GM03348 (cell line): Measurements from ENCODE around the gene MYLK2.
A peak's percentile ranks its signal among the peaks of the same experiment; 100 is the strongest.

Experiments used
- DNase-seq: peaks from one replicate; pipeline ENCODE4 v3.0.0; 2012; ENCODE audit warnings: low spot score

The MYLK2 gene

DNA sequence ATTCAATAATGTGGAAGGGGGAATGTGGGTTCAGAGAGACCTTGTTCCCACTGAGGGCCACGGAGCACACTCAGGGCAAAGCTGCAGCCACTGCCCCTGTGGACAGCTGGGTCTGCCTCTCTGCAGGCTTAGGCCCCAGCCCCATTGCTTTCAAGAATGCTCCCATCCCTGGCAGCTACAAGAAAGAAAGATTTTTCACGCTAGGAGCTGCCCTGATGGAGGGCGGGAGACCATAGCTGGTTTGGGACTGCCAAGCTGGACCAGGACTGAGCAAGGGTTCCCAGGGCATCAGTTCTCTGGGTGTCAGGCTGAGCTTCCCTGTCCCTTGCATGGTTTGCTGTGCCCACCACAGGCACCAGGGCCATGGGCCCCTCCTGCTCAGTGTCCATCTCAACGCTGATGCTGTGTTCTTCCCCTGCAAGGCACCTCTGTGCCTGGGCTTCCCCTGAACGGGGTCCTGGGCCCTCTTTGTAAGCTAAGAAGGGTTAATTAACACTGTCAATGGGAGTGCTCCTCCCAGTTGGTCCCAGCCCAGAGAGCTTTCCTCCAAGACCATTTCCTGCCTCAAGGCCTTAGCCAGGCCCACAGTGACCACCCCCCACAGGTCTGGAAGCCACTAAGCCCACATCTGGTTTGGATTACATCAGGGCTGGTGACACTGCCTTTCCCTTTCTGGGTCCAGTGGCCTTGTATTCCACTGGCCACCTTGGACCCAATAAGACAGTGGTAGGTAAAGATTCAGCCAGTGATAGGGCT lies 17.9 kb downstream of the MYLK2 start:
- no peak for DNase-seq

DNA sequence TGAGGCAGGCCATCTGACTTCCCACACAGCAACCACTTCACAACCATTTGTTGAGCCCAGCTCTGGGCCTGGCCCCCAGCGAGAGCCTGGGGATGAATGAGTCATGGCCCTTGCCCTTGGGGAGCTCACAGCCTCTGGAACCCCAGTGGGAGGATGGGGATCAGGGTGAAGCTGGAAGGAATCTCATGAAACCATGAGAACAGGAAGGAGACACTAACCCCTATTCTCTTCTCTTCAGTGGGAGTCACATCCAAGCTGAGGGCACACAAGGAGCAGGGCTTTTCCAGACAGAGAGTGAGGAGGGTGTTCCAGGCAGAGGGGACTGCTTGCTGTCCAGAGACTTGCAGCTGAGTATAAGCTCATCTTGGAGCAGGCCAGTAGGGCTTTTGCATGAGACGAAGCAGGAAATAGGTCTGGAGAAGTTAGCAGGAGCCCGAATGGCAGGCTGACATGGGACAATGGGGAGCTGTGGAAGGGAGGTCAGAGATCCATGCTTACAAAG lies 18.8 kb downstream of the MYLK2 start:
- DNase-seq: peak; percentile 64

DNA sequence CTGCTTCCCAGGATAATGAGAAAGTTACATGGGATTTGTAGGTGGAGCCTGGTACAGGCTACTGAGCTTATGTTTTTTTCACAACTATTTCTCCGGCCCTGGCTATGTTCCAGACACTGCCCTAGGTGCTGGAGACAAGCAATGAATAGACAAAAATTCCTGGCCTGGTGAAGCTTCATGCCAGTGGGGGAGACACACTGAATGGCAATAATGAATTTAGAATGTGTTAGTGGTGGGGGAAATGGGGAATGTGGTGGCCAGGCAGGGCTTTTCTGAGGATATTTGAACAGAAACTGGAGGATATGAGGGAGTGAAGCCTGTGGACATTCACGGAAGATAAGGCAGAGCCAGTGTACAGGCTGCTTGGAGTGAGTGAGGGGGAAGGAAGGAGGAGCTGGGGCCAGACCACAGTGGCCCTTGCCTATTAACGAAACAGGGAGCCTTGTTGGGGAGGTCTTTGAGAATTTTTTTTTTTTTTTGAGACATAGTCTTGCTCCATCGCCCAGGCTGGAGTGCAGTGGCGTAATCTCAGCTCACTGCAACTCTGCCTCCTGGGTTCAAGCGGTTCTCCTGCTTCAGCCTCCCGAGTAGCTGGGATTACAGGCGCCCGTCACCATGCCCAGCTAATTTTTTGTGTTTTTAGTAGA lies 19.6 kb downstream of the MYLK2 start:
- DNase-seq: no peak

DNA sequence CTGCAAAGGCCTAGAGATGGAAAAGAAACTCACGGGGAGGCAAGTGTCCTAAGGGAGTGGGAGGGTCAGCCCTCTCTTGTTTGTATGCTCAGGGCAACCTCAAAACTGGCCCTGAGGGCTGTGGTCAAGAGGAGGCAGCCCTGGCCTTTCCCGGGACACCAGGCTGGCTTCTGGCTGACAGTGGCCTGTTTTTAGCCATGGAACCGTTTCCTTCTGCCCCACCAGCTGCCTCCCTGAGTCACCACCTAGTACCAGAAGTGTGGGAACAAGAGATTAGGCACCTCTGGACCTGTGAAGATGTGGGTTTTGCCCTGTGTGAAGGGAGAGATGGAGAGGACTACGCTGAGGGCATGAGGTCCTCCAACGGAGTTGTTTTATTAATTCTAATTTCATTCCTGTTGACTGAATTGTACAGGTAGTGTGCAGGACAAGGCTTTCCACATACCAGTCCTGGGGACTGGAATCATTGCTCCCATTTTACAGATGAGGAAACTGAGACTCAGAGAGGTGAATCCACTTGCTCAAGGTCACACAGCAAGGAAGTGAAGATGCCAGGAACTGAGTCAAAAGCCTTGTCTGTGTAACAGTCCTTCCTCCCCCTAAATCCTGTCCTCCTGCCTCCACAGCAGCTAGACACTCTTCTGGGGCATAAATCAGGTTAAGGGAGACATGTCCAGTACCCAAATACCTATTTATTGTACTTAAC lies 20.8 kb downstream of the MYLK2 start:
- DNase-seq: no peak

DNA sequence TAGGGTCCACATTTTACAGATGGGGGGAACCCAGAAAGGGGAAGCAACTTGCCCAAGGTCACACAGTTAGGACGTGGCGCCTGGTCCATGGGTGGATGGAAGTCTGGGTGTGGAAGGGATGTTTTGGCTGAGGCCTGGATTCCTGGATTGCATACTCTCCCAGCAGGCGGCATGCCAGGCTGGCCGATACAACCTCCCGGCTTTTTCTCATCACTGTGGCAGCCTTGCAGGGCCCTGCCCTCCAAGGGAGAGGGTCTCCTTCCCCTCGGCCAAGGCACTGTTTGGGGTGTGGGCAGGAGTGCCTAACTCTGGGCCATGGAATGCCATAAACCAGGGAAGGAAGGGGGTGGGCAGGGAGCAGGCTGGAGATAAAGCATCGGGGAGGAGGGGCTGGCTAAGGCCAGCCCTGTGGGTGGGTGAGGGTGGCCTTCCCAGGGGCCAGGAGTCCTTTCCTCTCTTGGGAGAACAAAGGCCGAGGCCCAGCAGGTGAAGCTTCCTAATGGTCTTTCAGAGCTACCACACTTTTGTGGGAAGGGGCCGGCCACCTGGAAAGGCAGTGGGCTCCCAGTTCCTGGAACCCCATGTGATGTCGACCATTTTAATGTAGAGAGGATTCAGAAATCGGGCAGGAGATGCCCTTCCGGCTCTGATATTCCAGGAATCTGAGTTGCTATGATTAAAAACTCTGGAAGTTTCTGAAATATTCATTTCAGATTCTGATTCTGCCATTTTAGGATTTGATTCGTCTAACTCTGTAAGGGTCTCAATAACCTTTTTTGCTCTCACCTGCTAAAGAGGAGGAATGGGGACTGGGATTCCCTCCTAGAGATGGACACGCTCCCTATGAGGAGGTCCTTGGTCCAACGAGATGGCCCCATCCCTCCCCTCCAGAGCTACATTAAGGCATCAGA lies 22.0 kb downstream of the MYLK2 start:
- peak; percentile 72 for DNase-seq

DNA sequence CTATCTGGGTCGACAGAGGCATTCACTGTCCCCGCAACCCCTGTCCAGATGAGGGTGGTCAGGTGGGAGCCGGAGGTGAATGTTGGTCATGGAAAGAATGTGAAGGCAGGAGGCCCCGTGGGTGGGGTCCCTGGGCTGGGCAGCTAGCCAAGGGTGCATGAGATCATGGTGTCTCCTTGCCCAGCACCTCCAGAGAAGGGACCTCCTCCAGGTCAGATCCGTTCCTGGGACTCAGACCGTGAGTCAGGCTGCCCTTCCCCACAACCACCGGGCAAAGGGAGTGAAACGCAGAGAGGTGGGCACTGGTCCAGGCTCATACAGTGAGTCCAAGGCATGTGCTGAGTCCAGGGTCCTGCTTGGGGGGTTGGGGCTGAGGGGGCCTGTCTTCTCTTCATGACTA lies 22.8 kb downstream of the MYLK2 start:
- peak; percentile 68 for DNase-seq

DNA sequence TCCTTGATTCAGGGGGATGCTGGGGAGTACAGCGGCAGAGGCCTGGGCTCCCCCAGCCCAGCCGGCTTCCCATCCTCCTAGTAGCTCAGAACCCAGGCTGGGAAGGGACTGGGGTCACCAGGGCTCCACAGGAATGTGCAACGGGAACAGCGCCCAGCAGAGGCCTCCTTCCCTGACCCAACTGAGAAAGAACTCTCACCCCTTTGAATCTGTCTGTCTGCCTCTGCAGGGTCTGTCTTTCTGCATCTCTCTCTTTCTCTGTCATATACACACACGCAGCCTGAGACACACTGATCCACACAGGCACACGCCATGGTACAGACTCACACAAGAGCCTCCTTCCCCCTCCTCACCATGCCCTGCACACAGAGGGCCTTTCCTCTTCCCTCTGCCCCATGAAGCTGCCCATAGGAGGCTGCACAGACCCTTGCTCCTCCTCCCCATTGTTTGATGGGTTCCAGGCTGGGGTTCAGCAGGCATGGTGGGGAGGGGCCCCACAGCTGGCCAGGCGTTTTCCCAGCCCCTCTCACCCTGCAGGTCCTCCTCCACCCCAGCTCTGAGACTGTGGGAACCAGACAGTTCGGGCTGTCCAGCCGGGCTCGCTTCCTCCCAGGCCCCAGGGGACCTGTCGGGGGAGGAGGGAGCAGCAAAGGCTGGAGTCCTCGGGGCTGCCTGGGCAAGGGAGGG lies 23.5 kb downstream of the MYLK2 start:
- peak; percentile 82 for DNase-seq

DNA sequence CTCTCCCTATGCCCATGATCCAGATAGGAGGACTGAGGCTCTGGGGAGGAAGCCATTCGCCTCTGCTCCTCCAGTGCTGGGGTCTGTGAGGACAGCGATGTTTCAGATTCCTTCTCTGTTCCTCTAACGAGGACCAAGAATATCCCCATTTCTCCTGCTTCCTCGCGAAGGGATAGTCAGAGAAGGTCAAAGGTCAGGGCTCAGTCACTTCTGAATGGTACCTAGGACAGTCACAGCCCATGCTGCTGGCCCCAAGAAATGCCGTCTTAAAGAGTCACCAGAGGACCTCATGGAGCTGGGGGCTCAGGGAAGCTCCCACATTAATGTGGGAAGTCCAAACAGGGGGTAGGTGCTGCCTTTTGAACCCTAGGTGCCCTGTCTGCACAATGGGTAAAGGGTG lies 24.1 kb downstream of the MYLK2 start:
- DNase-seq: no peak

DNA sequence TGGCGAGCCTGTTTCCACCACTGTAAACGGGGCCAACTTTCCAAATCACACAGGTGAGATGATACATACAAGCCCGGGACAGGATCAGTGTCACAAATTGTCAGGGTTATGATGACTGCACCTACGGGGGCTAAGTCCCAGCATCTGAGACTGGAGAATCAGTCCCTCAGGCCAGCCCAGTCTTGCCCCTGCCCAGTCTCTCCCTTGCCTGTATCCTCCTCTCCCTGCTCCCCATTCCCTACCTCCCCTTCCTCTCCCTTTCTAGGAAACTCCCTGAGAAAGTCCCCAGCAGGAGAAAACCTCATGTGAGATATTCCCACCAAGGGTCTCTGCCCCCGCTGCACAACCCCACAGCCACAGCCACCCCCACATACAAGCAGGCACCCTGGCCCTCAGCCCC lies 24.7 kb downstream of the MYLK2 start:
- DNase-seq: no peak

DNA sequence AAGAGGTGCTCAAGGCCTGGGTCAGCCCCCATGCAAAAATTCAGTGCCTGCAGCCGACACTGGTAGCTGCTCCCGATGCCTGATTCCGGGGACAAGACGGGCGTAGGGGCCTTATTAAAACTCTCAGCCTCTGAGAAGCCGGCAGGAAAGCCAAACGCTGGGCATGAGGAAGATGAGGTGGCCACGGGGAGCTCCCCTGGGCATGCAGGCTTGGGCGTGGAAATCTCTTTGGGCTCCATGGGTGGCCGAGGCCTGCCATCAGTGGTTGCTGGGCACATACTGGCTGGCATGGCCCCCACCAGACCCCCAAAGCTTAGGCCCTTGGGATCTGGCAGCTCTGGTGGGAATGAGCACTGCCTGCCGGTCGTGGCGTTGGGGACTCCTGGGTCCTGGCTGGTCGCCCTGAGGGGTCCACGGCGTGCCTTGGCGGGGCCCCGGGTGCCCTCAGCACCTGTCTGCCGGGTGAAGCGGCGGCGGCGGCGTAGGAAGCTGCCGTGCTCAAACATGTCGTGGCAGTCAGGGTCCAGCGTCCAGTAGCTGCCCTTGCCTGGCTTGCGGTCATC lies 25.7 kb downstream of the MYLK2 start:
- DNase-seq: no peak

DNA sequence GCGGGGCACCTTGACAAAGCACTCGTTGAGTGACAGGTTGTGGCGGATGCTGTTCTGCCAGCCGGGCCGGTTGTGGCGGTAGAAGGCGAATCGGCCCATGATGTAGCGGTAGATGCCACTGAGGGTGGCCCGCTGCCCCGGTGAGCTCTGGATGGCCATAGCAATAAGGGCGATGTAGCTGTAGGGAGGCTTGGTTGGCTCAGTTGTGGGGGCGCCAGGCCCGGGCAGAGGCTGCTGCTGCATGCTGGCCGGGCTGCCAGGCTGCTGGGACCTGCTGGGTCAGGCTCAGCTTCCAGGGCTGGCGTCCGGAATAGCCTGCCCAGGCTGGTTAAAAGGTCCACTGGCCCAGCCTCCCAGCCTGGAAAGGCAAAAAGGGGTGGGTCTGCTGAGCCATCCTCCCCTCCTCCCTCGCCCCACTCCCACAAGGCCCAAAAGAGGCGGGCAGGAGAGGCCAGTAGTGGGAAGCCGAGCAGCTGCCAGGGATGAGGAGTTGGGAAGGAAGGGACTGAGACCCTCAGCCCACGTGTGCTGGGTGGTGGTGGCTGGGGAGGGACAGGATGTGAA lies 26.2 kb downstream of the MYLK2 start, which contains the start of gene FOXS1:
TSS of gene FOXS1 (minus strand) at position 305 of the 564 bp plus-strand sequence. CDS start at position 243, 62 bp downstream.
- DNase-seq: no peak

DNA sequence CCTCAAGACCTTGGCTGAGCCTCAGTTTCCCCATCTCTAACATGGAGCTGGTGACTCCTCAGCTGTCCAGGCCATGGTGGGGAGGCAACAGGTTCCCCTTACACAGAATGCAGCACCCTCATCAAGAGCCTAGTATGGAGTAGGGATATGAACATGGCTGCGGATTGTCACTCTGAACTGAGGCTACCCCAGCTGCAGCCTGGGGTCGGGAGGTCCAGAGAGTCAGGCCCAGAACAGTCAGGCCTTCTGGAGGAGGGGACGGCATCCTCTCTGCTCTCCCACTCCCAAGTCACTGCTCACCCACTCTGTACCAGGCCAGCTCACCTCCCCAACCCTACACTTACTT lies 27.6 kb downstream of the MYLK2 start:
- DNase-seq: no peak

DNA sequence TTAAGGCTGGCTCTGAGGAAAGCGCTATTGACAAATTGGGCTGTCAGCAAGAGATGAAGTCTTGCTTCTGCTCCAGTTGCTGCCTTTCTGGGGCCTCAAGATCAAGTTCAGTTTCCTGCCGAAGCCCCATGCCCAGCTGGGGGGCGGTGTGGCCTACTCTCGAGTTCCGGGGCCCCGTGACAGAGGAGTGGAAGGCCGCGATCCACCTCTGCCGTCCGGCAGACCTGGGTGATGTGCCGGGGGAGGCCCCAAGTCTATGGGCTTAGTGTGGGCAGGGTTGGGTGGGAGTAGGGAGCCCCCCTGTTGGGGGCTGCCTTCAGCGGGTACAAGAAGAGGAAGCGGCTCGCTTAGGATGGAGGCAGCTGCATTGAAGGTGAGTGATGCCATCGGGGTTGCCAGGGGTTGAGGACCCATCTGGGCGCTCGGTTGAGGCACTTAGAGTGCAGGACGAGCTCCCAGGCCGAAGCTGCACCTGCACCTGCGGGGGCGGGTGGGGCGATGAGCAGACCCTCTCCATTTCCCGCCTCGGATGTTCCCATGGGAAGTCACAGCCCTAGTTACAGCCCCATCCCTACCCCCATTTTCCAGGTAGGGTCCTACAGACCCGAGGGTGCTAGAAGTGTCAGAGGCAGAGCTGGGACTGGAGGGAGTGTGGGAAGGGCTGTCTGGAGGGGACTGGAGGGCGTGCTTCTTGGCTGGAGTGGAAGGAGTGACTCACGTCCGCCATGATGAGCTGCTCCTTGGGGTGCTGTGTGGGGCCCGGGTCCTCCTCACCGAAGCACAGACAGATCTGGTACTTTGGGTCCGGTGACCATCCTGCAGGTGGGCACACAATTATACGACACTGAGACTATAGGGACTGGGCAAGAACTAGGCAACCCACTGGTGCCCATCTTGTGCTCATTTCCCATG lies 29.2 kb downstream of the MYLK2 start:
- no peak for DNase-seq

DNA sequence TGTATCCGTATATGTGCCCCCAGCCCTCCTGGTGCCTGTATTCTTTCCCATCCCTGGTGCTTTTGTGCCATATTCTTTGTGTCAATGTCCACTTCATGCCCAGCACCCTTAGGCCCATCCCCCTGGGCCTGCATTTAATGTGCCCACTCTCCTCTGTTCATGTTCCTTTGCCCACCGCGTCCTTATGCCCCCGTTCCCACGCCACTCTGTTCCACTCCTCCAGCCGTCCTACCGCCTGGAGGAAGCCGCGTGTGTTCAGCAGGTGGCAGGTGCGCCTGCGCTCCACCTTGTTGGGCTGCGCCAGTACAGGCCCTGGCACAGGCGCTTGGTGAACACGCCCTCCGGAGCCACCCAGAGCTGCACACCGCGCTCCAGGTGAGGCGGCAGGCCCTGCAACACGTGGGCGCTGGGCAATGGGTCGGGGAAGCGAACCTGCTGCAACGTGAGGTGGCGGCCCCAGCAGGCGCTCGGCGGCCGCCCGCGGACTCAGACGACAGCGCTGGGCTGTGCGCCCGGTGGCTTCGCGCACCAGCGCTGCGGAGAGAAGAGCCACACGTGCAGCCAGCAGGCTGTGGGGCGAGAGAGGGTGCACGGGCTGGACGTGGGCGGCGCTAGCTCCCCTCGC lies 30.3 kb downstream of the MYLK2 start:
- DNase-seq: no peak

DNA sequence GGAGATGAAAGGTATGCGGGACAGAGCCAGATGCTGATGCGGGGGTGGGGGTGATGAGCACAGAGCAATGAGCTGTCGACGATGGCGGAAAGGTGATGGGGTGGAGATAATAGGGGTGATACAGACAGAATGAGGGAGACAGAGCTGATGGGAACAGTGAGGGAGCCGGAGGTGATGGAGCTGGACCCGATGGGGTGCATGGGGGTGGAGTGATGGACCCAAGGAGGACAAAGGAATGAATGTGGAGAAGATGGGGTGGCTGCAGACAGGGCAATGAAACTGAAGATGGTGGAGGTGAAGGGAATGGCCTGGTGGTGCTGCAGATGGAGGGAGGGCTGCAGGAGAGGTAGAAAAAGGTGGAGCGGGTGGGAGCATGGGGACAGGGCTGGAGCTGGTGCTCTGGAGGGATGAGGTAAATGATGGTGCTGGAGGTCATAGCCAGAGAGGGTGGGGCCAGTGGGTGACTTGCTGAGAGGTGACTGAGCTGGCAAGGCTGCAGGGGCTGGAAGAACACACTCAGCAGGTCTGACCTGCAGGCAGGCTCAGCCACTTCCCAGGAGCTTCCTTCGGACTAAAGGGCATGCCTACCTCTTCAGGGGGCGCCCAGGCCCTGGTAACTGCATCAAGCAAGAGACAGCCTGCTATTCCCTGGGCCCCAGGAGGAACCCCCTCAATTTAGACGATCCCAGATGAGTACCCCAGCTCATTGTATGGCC lies 32.2 kb downstream of the MYLK2 start:
- no peak for DNase-seq

DNA sequence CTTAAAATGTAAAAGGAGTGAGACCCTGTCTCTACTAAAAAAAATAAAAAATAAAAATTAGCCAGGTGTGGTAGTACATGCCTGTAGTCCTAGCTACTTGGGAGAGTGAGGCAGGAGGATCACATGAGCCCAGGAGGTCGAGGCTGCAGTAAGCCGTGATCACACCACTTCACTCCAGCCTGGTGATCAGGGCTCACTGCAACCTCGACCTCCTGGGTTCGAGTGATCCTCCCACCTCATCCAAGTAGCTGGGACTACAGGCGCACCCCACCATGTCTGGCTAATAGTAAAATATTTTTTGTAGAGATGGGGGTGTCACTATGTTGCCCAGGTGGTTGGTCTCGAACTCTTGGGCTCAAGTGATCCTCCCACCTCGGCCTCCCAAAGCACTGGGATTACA lies 34.3 kb downstream of the MYLK2 start:
- no peak for DNase-seq

DNA sequence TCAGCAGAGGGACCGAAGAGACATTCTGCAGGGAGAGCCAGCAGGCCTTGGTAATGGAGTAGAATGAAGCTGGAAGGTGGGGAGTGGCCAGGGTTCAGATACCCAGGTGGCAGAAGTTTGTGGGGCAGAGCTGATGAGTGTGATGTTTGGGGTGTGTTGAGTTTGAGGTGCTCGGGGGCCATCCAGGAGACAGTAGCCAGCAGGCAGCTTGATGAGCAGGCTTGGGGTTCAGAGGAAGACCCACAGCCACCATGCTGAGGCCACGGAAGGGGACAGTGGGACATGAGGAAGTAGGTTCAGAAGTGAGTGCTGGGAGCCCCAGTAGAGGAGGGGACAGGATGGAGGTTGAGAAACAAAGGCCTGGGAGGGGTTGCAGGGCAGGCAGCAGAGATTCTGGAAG lies 37.4 kb downstream of the MYLK2 start:
- DNase-seq: no peak
